Measurements from ENCODE around the gene POGLUT2.

Gene POGLUT2

GRCh38 chr13:102761071-102761470, 37.7 kb downstream of the POGLUT2 start:
- DNase-seq: no peak

- DNase-seq: no peak
These were observed 39.9 kb downstream of the POGLUT2 start for GRCh38 chr13:102758842-102759241.

- DNase-seq: no peak
These were observed 41.8 kb downstream of the POGLUT2 start for GRCh38 chr13:102757006-102757405.

GRCh38 chr13:102751886-102752285, 46.9 kb downstream of the POGLUT2 start:
- DNase-seq: no peak

- DNase-seq: no peak
These were observed 56.3 kb downstream of the POGLUT2 start for GRCh38 chr13:102742506-102742905.

- DNase-seq: no peak
These were observed 56.7 kb downstream of the POGLUT2 start for GRCh38 chr13:102742101-102742500.

All from cerebellar nuclear complex (tissue), 1 donor.